Lung microvascular endothelial cell (primary cell): ENCODE measurements around the gene SKOR2. TPM values are rescaled to one million over a fixed set of nuclear protein-coding genes. Genes with fewer than 3 reads are reported as not detected.

ENCODE experiments used
- DNase-seq, 2 donors: peaks; one replicate each; pipeline versions ENCODE4 v3.0.0 to v3.0.0-alpha.2; 2010; ENCODE audit warnings: low read depth in 2 of 2
- total RNA-seq: library from RNA; depleted of rRNA; stranded (reverse); fragments of >200 nt; gene quantifications from 2 replicates; pipeline ENCODE4 v1.2.1, GENCODE V29; 2014

SKOR2 gene, protein sequence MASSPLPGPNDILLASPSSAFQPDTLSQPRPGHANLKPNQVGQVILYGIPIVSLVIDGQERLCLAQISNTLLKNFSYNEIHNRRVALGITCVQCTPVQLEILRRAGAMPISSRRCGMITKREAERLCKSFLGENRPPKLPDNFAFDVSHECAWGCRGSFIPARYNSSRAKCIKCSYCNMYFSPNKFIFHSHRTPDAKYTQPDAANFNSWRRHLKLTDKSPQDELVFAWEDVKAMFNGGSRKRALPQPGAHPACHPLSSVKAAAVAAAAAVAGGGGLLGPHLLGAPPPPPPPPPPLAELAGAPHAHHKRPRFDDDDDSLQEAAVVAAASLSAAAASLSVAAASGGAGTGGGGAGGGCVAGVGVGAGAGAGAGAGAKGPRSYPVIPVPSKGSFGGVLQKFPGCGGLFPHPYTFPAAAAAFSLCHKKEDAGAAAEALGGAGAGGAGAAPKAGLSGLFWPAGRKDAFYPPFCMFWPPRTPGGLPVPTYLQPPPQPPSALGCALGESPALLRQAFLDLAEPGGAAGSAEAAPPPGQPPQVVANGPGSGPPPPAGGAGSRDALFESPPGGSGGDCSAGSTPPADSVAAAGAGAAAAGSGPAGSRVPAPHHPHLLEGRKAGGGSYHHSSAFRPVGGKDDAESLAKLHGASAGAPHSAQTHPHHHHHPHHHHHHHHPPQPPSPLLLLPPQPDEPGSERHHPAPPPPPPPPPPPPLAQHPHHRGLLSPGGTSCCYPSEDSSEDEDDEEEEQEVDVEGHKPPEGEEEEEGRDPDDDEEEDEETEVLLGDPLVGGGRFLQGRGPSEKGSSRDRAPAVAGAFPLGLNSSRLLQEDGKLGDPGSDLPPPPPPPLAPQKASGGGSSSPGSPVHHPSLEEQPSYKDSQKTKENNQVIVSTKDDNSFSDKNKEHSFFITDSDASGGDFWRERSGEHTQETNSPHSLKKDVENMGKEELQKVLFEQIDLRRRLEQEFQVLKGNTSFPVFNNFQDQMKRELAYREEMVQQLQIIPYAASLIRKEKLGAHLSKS
- not detected in 2 replicates for total RNA-seq

DNA sequence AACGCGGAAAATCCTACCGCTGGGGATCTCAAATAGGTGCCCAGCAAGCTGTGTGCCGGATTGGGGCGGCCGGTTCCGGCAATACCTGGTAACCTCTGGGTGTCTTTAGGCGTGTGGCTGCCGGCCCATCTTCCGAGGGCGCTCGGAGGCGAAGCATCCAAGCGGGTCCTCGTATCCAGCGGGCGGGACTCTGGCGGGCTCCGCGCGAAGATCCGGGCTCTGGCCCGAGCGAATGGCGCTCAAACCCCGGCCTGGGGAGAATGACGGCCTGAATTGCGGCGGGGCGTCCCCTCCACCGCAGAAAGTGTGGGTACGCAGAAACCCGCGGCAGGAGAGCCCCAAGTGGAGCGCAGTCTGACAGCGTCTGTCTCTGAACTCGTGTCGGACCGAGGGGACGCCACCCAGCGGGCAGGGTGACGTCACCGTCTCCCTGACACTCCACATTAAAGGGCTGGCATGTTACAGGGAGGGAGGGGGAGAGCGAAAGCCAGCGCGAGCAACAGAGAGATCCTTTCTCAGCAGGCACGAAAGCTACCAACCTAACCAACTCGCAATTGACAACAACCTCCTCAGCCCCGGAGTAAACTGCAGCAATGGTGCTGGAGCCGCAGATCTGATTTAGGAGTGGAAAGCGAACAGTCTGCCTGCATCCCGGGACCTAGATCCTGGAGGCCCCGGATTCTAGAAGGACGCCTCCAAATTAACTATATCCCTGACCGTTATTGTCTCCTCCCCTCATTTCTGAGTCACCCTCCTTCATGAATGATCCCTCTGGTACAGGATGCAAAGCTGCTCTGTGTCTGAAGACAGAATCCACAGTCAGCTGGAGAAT, at the start of gene SKOR2:
Gene SKOR2 (minus strand): TSS at position 372 of the 832 bp plus-strand sequence. CDS start 2,477 bp downstream, outside the sequence.
- DNase-seq, result no peak

DNA sequence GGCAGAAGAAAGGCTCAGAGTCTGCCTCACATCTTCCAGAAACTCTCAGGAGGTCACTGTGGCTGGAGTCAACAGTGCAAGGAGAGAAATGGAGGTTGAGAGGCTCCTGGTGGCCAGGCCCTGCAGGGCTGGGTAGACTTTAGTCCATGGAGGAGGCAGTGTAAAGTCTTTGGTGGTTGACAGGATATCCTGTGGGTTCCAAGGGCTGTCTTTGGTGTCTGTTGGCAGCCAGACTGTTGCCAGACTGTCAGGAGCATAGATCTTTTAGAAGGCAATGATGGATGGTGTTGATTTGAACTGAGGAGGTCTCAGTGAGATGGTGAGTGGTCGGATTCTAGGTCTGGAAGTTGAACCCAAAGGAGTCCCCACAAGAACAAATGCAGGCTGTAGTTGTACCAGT, 45.0 kb upstream of the SKOR2 start:
- DNase-seq, result no peak

DNA sequence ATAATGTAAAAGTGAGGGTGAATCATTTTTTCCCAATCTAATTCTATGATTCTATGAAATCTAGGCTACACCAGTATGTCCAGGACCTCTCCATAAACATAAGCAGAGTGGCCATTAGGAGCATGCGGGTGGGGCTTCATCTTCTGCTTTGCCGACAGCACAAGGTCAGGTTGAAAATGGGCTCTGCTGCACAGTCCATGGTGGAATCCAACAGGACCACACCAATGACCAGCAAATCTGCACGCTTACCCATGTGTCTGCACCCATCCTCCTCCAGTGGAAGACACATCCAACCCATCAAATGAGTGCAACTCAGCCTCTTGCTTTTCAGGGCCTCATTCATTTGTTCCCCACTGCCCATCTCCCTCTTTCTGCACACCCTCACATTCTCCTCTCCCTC, 43.3 kb upstream of the SKOR2 start:
- DNase-seq, result no peak

DNA sequence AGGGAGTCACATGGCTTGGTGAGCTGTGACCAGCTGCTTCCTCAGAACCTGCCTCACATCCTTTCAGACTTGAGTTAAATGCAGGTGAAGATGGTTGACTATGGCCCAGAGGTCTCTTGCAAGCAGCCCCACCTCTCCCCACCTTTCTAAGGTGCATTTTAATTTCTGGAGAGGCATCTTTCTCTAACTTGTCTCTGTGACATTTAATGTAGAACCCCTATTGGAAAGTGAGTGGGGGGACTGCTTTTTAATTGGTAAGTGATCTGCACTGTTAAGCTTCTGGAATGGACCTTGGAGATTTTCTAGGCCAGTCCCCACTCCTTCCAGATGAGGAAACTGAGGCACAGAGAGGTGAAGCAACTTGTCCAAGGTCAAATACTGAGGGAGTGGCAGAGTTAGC, 37.3 kb upstream of the SKOR2 start:
- no peak for DNase-seq

DNA sequence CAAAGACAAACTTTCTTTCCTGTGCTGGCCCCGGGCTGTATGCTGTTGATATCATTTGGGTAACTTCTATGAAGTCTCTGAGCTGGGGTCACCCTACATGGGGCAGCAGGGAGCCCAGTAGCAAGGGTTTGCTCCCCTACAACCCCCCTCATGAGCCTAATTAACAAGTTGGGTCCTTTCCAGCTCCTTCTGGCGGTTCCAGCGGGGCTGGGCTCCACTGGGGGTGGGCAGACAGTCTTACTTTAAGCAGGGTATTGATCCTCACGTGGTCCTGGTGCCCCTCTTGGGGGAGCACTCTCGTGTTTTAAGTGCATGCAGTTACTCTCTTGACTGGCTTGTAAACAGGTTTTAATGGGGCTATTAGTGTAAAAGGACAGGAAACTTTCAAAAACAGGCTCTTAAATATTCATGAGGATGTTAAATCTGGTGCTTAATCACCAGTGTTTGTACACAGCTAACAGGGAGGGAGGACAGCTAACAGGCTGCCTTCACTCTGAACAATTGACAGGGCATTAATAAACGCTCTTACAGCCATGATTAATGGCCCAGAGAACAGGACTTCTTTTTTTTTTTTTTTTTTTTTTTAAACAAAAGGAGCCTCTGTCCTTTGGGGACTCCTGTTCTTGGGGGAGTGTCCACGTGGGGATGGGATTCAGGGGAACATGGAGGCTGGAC, 36.6 kb upstream of the SKOR2 start:
- no peak for DNase-seq

DNA sequence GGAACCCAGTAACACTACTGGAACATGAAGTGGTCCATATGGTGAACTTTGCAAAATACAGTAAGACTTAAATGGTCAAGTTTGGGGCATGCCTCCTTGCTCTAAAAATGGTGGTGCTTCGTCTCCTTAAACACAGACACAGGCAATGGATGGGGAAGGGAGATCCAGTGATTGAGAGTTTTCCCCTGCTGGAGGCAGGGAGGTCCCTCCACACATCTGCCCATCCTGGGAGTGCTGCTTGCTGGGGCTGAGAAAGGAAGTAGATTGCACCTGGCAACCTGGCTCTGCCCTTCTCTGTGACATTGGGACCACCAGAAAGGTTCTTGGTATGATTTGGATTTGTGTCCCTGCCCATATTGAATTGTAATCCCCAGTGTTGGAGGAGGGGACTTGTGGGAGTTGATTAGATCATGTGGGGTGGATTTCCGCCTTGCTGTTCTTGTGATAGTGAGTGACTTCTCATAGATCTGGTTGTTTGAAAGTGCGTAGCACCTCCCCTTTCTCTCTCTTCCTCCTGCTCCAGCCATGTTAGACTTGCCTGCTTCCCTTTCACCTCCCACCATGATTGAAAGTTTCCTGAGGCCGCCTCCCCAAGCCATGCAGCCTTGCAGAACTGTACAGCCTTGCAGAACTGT, 35.4 kb upstream of the SKOR2 start:
- no peak for DNase-seq

DNA sequence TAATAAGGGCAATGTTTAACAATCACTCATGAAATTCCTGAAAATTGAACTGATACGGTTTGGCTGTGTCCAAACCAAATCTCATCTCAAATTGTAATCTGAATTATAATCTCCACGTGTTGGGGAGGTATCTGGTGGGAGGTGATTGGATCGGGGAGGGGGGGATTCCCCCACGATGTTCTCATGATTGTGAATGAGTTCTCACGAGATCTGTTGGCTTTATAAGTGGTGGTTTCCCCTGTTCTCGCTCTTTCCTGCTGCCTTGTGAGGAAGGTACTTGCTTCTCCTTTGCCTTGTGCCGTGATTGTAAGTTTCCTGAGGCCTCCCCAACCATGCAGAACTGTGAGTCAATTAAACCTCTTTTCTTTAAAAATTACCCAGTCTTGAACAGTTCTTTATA, 34.0 kb upstream of the SKOR2 start:
- DNase-seq, result no peak

DNA sequence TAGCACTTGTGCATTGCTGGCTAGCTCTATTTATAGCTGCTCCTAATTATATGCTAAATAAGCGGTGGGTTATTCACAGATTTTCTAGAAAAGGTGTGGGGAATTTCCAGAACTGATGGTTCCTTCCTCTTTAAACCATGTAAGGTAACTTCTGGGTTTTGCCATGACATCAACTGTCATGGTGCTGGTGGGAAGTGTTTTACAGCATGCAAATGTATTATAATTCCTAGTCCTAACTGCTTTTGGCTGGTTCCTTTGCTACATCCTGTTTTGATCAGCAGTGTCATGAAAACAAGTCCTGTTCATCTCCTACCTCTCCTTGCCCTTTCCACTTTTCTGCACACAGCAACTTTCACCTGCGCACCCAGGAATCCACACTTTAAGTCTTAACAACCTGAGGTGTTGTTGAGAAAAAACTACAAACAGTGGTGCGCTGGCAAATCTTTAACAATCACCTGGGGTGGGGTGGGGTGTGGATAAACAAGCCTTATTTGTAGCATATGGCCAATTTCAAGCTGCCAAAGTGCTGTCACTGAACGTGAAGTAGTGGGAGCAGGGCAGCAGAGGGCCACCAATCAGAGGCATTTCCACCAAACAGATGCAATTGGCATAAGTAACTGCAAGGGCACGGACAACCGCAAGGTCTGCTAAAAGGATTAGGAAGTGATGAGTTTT, 33.4 kb upstream of the SKOR2 start:
- no peak for DNase-seq

DNA sequence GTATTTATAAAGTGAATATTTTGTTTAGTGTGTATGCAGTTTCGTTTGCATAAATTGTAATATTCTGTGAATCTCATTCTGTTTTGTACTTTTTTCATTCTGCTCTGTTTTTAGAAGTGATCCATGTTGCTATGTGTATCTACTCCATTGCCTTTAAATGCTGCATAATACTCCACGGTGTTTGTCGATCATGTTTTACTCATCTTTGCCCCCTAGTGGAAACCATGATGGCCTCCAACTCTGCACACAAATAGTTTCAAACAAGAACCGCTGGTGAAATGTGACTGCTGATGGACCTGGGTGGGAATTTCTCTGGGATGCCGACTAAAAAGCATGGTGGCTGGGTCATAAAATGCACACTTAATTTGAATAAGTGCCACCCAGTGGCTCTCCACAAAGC, 32.0 kb upstream of the SKOR2 start:
- peak; percentile 48 to 62 for DNase-seq

DNA sequence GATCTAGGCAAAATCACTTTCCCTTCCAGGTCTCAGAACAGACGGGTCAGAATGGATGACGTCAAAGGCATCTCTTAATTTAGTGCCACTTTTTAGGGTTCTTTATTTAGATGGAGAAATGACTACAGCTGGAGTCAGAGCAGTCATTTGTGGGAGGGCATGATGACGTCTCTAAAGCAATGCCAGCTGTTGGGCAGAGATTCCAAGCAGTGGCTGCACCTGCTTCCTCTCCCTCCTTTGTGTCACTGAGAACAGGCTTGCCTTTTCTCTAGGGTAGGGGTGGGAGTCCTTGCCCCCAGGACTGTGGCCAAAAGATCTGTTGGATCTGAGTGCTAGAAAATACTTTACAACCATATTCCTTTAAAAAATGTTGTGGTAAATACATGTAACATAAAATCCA, 28.7 kb upstream of the SKOR2 start:
- DNase-seq, result no peak

DNA sequence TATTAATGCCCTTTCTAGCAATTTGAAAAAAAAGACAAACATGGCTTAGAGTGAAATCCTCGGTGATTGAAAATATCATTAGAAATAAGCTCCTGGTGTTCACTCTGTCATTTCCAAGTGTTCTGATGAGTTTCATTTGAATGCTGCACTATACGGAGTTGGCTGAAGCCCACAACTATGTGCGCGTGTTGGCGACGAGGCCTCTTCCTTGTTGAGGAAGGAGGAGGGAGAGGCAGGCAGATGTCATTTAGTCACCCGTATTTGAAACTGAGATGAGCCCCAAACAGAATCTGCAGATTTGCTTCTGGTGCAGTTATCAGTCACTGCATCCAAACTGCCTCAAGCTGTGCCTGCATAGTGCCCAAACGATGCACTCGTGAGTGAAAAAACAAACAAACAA, 23.5 kb upstream of the SKOR2 start:
- no peak for DNase-seq

DNA sequence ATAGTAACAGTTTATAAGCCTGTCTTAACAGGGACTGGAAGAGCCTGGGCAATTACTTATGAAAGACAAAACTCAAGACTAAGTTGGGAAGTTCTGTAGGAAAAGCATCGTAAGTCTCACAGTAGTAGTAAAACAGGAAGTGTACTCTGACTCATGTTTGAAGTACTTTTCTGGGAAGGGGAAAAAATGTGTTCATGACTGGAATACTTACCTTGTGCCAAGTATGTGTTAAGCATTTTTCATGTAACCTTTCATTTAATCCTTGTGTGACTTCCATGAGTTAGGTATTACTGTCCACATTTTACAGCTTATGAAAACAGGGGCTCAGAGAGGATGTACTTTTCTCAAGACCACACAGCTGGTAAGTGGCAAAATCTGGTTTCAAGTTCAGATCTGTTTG, 13.7 kb upstream of the SKOR2 start:
- DNase-seq, result peak; percentile 37 to 73

DNA sequence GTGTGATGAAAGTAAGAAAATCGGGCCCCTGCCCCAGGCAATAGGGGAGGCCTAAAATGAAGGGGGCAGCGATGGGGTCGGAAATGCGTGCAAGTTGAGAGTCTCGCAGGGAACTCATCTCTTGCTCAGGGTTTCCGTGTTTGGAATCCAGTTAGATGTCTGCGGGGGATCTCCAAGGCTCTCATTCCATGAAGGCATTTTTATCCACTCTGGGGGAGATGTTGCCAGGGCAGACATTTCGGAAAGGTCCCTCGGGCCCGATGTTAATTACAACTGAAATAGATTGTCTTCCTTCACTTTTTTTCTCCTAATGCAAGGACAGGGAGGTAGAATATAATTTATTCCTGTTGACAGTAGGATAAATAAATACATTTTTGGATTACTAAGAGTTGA, 12.8 kb upstream of the SKOR2 start:
- no peak for DNase-seq

DNA sequence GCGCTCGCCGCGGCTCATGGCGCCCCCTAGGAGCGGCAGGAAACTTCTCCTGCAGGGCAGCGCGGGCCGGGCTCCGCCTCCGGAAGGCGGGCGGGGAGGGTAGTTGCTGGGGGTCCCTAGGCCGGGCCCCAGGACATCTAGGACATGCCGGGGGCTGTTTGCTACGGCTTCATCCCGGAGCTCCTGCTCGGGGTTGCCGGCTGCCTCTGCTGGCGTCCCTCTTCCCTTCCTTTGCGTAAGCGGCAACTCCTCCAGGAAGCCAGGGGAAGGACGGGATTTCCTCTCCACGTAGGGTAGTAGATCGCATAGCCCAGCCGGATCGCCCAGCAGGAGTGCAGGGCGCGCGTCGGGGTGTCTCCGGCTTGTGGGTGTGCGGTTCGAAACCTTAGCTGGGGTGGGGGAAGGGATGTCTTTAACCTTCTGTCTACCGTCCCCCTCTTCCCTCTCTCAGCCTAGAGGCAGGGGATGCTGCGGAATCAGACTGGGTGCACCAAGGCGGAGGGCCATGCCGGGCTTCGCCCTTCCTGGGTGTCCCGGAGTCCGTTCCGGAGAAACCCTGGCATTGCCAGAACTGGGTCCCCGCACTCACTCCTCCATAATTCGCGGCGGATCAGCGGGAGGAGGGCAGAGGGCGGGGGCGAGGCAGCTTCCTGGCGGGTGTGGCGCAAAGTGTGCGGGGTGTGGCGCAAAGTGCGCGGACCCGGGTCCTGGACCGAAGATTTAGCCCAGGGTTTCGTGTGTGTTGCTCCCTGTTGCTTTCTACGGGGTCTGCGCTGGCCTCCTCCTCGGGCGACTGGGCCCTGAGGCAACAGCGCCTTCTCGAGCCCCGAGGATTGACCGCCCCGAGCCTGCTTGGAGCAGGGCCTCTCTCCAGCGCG, 12.2 kb upstream of the SKOR2 start:
- DNase-seq, result peak; percentile 20 to 21

DNA sequence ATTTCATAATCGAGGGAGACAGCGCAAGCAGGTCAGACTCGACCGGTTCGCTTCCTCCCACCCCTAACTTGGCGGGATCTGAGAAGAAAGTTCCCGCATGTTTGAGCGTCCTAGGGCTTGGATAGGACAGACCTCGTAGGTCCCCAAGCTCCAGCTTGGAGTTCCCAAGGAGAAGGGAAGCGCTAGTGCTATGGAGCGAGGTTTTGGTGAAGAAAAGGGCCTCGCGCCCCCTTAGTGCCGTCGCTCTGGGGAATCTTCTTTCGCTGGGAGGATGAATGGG, 11.6 kb upstream of the SKOR2 start:
- DNase-seq, result no peak

DNA sequence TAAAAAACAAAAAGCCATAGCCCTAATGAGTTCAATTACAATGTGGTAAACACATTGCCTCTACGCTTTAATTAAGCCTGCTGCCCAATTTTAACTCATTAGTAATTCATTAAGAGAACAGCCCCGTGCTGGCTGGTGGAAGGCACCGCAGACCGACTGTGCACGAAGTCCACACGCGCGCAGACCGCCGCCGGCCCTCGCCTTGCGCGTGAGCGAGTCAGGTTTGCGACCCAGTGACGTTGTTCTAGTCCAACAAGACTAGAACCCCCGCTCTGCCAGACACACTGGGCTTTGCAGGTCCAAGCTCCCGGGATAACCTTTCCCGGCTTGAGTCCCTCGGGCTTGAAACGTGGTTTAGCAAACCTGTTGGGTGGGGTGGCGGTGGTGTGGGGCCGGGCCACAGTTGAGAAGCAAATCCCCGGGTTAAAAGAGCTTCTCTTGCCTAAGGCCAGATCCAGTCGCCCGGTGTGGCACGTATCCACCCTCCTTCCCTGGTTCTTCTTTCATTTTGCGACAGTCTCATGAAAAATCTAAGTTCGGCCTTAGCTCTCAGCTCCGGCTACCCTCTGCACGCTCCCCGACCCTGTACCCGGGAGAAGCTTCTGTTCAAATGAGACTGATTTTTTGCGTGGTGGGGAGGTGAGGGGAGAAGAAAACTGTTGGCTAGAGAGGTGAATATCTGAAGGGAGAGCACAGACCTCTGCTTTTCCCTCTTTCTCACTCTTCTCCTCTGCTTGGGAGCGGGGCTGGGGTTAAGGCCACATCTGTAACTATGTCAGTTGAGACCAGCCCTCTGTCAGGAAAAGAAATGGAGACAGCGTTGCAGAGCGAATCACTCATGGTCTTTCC, 11.1 kb upstream of the SKOR2 start:
- no peak for DNase-seq

DNA sequence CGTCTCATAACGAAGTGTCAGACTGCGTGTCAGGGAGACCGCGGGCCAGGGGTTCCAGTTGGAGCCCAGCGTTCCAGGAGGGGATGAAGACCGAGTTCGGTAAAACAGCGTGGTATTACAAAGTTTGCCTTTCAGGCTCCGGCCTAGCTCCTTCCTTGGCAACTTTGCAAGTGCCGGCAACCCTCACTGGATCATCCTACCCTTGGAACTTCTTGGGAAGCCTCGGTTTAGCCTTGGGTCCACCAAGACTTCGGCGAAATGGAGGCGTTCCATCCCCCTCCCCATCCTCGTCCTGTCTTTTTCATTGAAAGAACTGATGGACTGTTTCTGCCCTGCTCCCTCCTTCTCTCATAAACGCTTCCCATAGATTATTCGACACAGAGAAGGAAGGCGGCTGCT, 10.4 kb upstream of the SKOR2 start:
- DNase-seq, result no peak
